Epithelial cell of esophagus (primary cell): Measurements from ENCODE around the gene ZNF445.

Source experiments
- DNase-seq: peaks from one replicate; pipeline ENCODE4 v3.0.0; 2010; ENCODE audit warnings: low read depth
- H3K4me3 ChIP-seq: 2 replicates; pipeline ENCODE4 v1.5.1; 2011; ENCODE audit warnings: mild to moderate bottlenecking, low read length, control low read depth
- CTCF ChIP-seq: IDR thresholded peaks from 2 replicates; pipeline ENCODE4 v1.5.1; 2011; ENCODE audit warnings: low read depth, mild to moderate bottlenecking, low read length, control low read depth, inconsistent platforms; ENCODE audit not compliant: insufficient read depth; ENCODE audit errors: missing control alignments

The ZNF445 gene

GRCh38 chr3:44445786-44446185 is 31.7 kb downstream of the ZNF445 start:
- no peak overlapping the region for H3K4me3 ChIP-seq
- TF ChIP-seq CTCF, result no peak
- no peak for DNase-seq

GRCh38 chr3:44444896-44445691 is 32.4 kb downstream of the ZNF445 start:
- no peak for DNase-seq
- H3K4me3 ChIP-seq, result no peak overlapping the region
- no peak for TF ChIP-seq CTCF

GRCh38 chr3:44444437-44444836 is 33.0 kb downstream of the ZNF445 start:
- TF ChIP-seq CTCF, result no peak
- H3K4me3 ChIP-seq, result no peak overlapping the region
- no peak for DNase-seq

- no peak overlapping the region for H3K4me3 ChIP-seq
- DNase-seq, result no peak
- TF ChIP-seq CTCF, result no peak
These were observed 34.7 kb downstream of the ZNF445 start for GRCh38 chr3:44442596-44443309.

GRCh38 chr3:44439499-44440295 is 37.8 kb downstream of the ZNF445 start:
- DNase-seq, result no peak
- H3K4me3 ChIP-seq, result no peak overlapping the region
- no peak for TF ChIP-seq CTCF

GRCh38 chr3:44437800-44438199 is 39.7 kb downstream of the ZNF445 start:
- DNase-seq, result no peak
- no peak for TF ChIP-seq CTCF
- no peak overlapping the region for H3K4me3 ChIP-seq
